ENCODE measurements around the gene GAL3ST2.

Gene GAL3ST2

DNA sequence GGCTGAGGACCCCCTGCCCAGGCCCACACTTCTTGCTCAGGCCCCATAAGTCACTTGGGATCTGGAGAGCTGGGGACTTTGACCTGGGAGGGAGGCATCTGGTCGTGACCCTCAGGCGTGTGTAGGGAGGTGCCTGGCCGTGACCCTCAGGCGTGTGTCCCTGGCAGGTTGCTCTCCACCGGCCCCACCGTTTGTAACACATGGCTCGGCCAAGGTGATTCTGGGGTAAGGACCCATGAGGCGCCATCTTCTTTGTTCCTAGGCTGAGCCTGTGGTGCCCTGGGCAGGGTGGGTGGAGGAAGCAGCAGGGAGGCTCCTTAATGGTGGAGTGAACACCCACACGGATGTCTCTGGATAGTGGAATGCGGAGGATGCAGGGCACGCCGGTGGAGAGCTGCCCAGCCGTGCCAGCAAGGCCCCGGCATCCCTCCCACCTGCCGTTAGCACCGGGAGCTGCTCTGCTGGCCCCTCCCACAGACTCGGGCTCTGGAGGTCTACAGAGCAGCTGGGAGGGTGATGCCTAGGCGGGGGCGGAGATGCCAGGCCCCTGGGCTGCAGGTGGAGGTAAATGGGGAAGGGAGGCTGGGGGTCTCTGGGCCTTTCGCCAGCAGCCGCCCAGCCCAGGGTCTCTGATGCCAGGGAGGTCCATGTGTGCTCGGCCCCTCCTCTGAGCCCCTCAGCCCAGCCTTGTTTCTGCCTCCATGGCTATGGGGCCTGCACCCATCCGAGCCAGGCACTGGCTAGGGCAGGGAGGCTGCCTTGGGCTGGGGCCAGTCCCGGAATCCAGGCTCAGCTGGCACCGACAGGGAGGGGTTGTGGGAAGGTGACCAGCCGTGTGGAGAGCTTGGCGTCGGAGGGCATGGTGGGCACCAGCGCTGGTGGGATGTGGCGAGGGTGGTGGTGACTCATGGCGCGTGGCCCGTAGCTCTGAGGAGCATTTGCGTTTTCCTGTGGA lies 1.1 kb upstream of the GAL3ST2 start:
- Histone ChIP-seq H2AFZ (ENCODE audit: low read length) (no peak overlapping the region), H2BK12ac (ENCODE audit: low read length) (peak overlapping the region; percentile 90), H2BK5ac (ENCODE audit: low read length) (peak overlapping the region; percentile 66), H3K36me3 (replicated peaks in 1 of 2; ENCODE audit: control insufficient read depth in 2 of 2, insufficient read depth in 2 of 2, low read length in 2 of 2) (no peaks in the 10 kb centered on the region), H4K91ac (ENCODE audit: low read depth, low read length, poor library complexity) (peak overlapping the region; percentile 85), H4K8ac (ENCODE audit: low read depth, low read length) (peak overlapping the region; percentile 43), H2BK120ac (ENCODE audit: low read depth, low read length) (no peak overlapping the region), H2BK15ac (ENCODE audit: low read length) (peak overlapping the region; percentile 91), H3K23ac (ENCODE audit: low read depth, low read length, poor library complexity) (peak overlapping the region; percentile 90), H3K4me2 (ENCODE audit: insufficient read depth, low read length, poor library complexity, severe bottlenecking) (no peak overlapping the region), H3K9ac (ENCODE audit: low read depth, low read length, poor library complexity) (no peak overlapping the region), H2AK5ac (ENCODE audit: low read depth, low read length) (peak overlapping the region; percentile 91), H3K4ac (ENCODE audit: low read length) (peak overlapping the region; percentile 76), H3K79me1 (ENCODE audit: low read depth, low read length) (peaks cover 2% of the 10 kb centered on the region), H3K4me3 (ENCODE audit: low read length in 2 of 2) (no peak overlapping the region), H3K4me1 (ENCODE audit: control insufficient read depth in 2 of 2, insufficient read depth in 1 of 2, low read depth in 1 of 2, low read length in 2 of 2) (peaks cover 10 to 16% of the 10 kb centered on the region in 2 donors), H3K27me3 (ENCODE audit: control insufficient read depth in 3 of 3, insufficient read depth in 3 of 3, low read depth in 1 of 3, low read length in 3 of 3) (no peaks in the 10 kb centered on the region), H3K14ac (ENCODE audit: low read length) (peak overlapping the region; percentile 89), H3K27ac (replicated peaks; ENCODE audit: low read length) (no peak overlapping the region), H3K18ac (ENCODE audit: low read length) (peak overlapping the region; percentile 95), H3K9me3 (replicated peaks in 1 of 2; ENCODE audit: control insufficient read depth in 2 of 2, insufficient read depth in 1 of 2, low read depth in 1 of 2, low read length in 2 of 2) (no peaks in the 10 kb centered on the region)
- no CpG with 5 or more reads among the region's 34 CpGs for WGBS, 2 donors (ENCODE audit: extremely low coverage in 2 of 2, insufficient read length in 2 of 2, insufficient replicate concordance in 1 of 2)
- DNase-seq (ENCODE audit: low spot score): no peak

GRCh38 chr2:241777170-241777685 lies 606 bp downstream of the GAL3ST2 start:
- Histone ChIP-seq H3K9me3 (replicated peaks in 1 of 2; ENCODE audit: control insufficient read depth in 2 of 2, insufficient read depth in 1 of 2, low read depth in 1 of 2, low read length in 2 of 2) (peaks cover 0 to 3% of the 10 kb centered on the region in 2 donors), H3K18ac (ENCODE audit: low read length) (peak overlapping the region; percentile 78), H3K9ac (ENCODE audit: low read depth, low read length, poor library complexity) (peak overlapping the region; percentile 63), H3K4me1 (ENCODE audit: control insufficient read depth in 2 of 2, insufficient read depth in 1 of 2, low read depth in 1 of 2, low read length in 2 of 2) (peaks cover 0 to 3% of the 10 kb centered on the region in 2 donors), H2BK120ac (ENCODE audit: low read depth, low read length) (peak overlapping the region; percentile 77), H3K79me1 (ENCODE audit: low read depth, low read length) (peaks cover 2% of the 10 kb centered on the region), H2BK12ac (ENCODE audit: low read length) (no peak overlapping the region), H3K4ac (ENCODE audit: low read length) (no peak overlapping the region), H3K27ac (replicated peaks; ENCODE audit: low read length) (no peak overlapping the region), H2BK5ac (ENCODE audit: low read length) (peak overlapping the region; percentile 46), H2AFZ (ENCODE audit: low read length) (peak overlapping the region; percentile 15), H3K27me3 (ENCODE audit: control insufficient read depth in 3 of 3, insufficient read depth in 3 of 3, low read depth in 1 of 3, low read length in 3 of 3) (no peaks in the 10 kb centered on the region), H3K36me3 (replicated peaks in 1 of 2; ENCODE audit: control insufficient read depth in 2 of 2, insufficient read depth in 2 of 2, low read length in 2 of 2) (no peaks in the 10 kb centered on the region), H4K8ac (ENCODE audit: low read depth, low read length) (no peak overlapping the region), H2BK15ac (ENCODE audit: low read length) (peak overlapping the region; percentile 46), H2AK5ac (ENCODE audit: low read depth, low read length) (peak overlapping the region; percentile 91), H3K14ac (ENCODE audit: low read length) (no peak overlapping the region), H4K91ac (ENCODE audit: low read depth, low read length, poor library complexity) (peak overlapping the region; percentile 92), H3K23ac (ENCODE audit: low read depth, low read length, poor library complexity) (no peak overlapping the region), H3K4me2 (ENCODE audit: insufficient read depth, low read length, poor library complexity, severe bottlenecking) (no peak overlapping the region), H3K4me3 (ENCODE audit: low read length in 2 of 2) (no peak overlapping the region)
- no peak for DNase-seq (ENCODE audit: low spot score)
- WGBS, 2 donors (ENCODE audit: extremely low coverage in 2 of 2, insufficient read length in 2 of 2, insufficient replicate concordance in 1 of 2): no CpG with 5 or more reads among the region's 22 CpGs

GRCh38 chr2:241777686-241778627 lies 1.3 kb downstream of the GAL3ST2 start:
- no peak for DNase-seq (ENCODE audit: low spot score)
- Histone ChIP-seq H3K27me3 (ENCODE audit: control insufficient read depth in 3 of 3, insufficient read depth in 3 of 3, low read depth in 1 of 3, low read length in 3 of 3) (no peaks in the 10 kb centered on the region), H3K36me3 (replicated peaks in 1 of 2; ENCODE audit: control insufficient read depth in 2 of 2, insufficient read depth in 2 of 2, low read length in 2 of 2) (no peaks in the 10 kb centered on the region), H3K14ac (ENCODE audit: low read length) (no peak overlapping the region), H3K9me3 (replicated peaks in 1 of 2; ENCODE audit: control insufficient read depth in 2 of 2, insufficient read depth in 1 of 2, low read depth in 1 of 2, low read length in 2 of 2) (peaks cover 2 to 3% of the 10 kb centered on the region in 2 donors), H2BK120ac (ENCODE audit: low read depth, low read length) (peak overlapping the region; percentile 77), H3K79me1 (ENCODE audit: low read depth, low read length) (peaks cover 2% of the 10 kb centered on the region), H2AFZ (ENCODE audit: low read length) (peak overlapping the region; percentile 15), H3K27ac (replicated peaks; ENCODE audit: low read length) (no peak overlapping the region), H3K4ac (ENCODE audit: low read length) (no peak overlapping the region), H3K18ac (ENCODE audit: low read length) (peak overlapping the region; percentile 78), H3K23ac (ENCODE audit: low read depth, low read length, poor library complexity) (no peak overlapping the region), H3K4me1 (ENCODE audit: control insufficient read depth in 2 of 2, insufficient read depth in 1 of 2, low read depth in 1 of 2, low read length in 2 of 2) (no peaks in the 10 kb centered on the region), H3K4me2 (ENCODE audit: insufficient read depth, low read length, poor library complexity, severe bottlenecking) (no peak overlapping the region), H4K91ac (ENCODE audit: low read depth, low read length, poor library complexity) (peak overlapping the region; percentile 20), H3K4me3 (ENCODE audit: low read length in 2 of 2) (no peak overlapping the region), H4K8ac (ENCODE audit: low read depth, low read length) (no peak overlapping the region), H2AK5ac (ENCODE audit: low read depth, low read length) (peak overlapping the region; percentile 91), H3K9ac (ENCODE audit: low read depth, low read length, poor library complexity) (no peak overlapping the region), H2BK5ac (ENCODE audit: low read length) (no peak overlapping the region), H2BK15ac (ENCODE audit: low read length) (no peak overlapping the region), H2BK12ac (ENCODE audit: low read length) (no peak overlapping the region)
- no CpG with 5 or more reads among the region's 21 CpGs for WGBS, 2 donors (ENCODE audit: extremely low coverage in 2 of 2, insufficient read length in 2 of 2, insufficient replicate concordance in 1 of 2)

All from neuronal stem cell (in vitro differentiated cells).